ENCODE results near the gene MIF.
"Not testable (repeated sequence)": the region's sequence is repeated elsewhere in the genome, so short reads cannot be mapped to it uniquely, and the experiment has no call there.

MIF gene

DNA sequence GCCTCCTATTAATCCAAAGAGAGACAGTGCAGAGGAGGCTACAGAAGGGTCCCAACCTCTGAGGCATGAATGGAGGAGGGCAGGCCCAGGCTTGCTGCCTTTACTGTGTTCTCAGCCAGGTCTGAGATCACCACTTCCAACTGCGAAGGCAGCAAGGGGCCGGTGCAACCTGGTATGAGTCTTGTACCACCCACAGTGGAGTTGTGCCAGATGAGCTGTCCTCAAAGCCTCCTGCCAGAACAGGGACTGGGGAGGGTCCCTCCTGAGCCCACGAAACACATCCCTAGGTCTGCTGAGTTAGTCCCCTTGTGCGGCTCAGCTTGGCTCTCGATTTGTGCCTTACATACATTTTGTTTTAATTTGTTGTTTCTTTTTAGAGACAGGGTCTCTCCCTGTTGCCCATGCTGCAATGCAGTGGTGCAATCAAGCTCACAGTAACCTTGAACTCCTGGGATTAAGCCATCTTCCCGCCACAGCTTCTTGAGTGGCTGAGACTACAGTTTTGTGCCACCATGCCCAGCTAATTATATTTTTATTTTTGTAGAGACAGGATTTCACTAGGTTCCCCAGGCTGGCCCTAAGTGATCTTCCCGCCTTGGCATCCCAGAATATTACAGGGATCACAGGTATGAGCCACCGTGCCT is 9.3 kb downstream of the MIF start:
- DNase-seq: peak; percentile 50

DNA sequence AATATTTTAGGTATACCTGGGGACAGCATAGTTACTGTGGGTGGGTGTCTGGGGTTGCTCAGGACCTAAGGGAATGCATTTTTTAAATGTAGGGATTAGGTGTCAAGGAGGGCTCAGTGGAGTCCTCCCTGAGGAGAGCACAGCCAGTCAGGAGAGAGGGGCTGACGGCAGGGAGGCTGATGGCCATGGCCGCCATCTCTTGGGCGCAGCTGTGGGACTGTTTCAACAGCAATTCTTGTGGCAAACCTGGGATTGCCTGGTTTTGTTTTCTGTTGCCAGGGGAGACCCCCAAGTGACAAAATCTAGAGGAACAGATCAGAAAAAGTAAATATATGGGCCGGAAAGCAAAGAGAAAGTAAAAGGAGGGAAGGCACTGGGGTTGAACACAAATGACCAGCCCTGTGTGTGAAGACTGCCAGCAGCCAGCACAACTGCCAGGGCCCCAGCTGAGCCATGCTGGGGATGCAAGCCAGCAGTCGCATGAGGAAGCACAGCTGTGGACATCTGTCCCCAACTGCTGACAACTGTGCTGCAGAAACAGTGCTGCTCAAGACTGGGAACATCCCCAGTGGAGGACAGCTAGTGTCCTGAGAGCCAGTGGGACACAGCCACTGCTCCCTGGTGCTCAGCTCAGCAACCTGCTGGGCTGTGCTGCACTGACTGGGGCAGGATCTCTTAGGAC is 10.5 kb downstream of the MIF start:
- DNase-seq: no peak

DNA sequence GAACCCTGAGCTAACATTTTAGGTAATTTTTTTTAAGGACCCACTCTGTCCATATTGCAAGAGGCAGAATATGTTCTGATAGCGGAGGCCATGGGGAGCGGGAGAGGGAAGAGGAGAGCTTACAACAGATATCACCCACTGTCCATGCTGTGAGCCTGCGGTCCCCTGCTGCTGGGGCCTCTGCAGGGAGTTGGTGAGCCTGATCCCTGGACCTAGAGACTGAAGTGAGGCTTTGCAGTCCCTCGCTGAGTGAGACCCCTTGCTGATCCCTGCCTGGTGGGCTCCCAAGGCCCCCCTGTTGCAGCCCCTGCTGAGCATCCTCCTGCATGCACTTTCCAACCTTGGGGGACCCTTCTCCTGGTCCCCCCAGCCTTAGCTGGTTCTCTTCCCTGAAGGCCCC is 12.5 kb downstream of the MIF start:
- DNase-seq: no peak

DNA sequence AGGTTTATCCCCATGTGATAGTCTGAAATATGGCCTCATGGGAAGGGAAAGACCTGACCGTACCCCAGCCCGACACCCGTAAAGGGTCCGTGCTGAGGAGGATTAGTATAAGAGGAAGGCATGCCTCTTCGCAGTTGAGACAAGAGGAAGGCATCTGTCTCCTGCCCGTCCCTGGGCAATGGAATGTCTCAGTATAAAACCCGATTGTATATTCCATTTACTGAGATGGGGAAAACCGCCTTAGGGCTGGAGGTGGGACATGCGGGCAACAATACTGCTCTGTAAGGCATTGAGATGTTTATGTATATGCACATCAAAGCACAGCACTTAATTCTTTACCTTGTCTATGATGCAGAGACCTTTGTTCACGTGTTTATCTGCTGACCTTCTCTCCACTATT is 13.2 kb downstream of the MIF start:
- not testable (repeated sequence) for DNase-seq

DNA sequence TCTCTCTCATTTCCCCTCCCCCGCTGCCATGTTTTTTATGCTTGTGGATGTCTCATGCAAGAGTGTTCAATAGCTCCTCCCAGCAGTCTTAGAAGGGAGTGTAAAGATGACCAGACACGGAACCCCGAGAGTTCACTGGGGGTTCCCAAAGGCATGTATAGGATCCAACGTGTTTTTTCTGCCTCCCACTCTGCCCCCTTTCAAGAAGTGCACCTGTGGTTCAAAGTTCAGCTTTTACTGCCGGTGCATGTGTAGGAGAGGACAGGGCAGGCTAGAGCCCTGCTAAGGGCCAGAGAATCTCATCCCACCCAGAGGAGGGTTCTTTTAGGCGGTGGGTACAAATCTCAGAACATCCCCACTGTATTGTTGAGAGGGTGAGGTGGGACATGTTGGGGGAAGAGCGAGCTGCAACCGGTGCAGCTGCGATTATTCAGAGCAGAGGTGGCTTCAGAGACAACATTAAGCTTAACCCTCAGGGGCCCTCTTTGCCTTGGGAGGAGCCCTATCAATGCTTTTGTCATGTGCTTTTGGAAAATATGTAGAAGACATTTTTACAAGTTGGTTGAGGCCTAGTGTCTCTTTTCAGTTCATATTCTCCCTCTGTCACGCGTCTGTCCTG is 14.5 kb downstream of the MIF start:
- no peak for DNase-seq

DNA sequence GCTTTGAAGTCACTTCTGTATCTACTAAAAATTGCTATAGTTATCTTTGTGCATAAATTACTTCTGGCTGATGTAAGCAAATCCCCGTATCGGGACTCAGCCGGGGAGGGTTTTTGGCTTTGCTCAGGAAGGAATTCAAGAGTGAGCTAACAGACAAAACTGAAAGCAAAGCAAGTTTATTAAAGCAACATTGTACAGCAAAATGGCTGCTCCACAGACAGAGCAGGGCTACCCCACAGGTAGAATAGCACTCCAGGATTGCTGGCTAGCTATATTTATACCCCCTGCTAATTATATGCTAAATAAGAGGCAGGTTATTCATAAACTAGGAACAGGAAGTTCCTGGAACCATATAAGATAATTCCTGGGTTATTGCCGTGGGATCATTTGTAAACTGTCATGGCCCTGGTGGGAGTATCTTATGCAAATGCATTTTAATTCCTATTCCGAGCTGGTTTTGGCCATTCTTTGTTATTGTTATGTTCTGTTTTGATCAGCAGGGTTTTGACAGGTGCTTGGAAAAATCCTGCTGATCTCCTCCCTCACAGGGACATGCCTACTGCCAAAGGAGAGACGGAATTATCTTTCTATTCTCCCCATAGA is 15.2 kb downstream of the MIF start:
- no peak for DNase-seq

DNA sequence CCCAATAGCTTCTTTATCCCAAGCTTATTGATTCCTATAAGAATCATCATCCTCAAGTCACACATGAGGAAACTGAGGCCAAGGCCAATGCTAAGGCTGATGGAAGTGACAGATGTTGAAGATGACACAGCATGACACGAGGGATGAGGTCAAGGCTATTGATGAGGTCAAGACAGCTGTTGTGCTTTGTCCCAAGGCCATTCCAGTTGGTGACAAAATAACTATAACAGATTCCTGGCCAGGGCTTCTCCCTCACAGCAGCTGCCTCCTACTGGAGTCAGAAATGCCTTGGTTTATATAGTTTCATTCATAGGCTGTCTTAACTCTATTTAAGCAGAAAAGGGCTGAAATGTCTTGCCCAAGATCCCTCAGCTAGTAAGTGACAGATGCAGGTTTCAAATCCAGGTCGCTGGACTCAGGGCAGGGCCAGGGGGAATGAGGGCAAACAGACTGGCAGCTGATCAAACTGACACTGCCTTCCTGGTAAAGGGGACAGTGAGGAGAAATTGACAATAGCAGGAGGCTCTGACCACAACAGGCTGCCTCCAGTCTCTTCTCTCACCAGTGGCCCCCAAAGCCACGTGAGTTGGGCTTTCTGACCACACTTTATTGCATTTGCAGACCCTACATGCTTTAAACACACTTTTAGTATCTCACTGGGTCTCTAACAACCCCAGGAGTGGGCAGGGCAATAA is 16.5 kb downstream of the MIF start:
- DNase-seq: no peak

DNA sequence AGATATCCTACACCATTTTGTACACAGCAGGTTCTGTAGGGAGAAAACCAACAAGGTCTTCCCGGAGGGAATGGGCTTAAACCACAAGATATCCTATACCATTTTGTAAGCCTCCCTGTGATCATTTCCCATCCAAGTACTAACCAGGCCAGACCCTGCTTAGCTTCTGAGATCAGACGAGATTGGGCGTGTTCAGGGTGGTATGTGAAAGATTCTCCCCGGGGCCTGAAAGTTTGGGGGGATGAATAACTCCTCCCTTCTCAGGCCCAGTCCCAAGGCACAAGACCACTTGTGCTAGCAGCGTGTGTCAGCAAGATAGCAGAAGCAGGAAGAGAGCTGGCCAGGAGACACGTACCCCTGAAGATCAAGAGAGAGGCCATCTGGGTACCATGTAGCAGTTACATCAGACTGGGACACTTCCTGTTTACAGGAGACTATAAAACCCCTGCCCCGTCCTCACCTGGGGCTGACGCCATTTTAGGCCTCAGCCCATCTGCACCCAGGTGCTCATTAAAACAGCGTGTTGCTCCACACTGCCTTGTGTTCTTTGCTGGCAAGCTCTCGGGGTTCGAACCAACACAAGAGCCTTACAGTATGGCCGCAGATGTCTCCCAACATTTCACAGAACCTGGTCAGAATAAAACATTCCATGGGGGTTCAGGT is 17.3 kb downstream of the MIF start:
- DNase-seq: no peak

DNA sequence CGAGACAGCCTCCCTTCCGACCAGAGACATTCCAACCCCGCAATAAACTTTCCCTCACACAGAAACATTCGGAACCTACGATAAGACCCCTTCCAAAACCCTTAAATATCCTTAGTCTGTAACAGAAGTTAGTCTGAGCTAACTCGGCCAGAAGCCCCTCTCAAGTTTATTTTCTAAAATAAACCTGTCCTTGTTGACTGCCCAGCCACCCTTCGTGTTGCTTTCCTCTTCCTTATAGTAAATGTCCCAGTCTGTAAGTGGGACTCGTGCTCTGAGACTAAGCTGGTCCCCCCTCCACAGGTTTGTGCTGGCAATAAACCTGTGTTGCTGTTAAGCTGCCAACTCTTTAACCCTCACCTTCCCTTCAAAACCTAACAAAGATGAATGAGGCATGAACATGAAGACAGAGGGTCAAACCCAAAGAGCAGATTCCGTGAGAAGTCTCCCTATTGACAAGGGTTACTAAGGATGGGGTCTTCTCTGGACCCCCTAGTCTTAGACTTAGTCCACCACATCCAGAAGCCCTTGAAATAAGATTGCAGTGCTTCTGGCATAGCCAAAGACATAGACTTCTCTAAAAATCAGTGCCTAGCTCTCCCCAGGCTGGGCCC is 18.2 kb downstream of the MIF start:
- no peak for DNase-seq

DNA sequence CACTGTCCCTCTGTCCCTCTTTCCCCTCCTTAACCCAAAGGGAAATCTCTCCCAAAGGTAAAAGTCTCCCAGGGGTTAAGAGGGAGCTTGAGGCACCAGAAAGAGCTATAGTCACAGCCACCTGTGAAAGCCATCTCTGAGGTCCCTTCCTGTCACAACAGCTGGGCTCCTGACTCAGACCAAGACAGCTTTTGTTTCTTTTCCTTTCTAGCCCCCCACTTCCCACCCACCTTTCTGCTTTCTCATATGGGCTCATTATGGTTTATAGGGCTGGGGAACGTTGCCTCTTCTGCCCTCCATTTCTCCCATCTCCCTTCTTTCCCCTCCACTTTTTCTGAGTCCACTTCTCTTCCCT is 19.1 kb downstream of the MIF start:
- DNase-seq: no peak

DNA sequence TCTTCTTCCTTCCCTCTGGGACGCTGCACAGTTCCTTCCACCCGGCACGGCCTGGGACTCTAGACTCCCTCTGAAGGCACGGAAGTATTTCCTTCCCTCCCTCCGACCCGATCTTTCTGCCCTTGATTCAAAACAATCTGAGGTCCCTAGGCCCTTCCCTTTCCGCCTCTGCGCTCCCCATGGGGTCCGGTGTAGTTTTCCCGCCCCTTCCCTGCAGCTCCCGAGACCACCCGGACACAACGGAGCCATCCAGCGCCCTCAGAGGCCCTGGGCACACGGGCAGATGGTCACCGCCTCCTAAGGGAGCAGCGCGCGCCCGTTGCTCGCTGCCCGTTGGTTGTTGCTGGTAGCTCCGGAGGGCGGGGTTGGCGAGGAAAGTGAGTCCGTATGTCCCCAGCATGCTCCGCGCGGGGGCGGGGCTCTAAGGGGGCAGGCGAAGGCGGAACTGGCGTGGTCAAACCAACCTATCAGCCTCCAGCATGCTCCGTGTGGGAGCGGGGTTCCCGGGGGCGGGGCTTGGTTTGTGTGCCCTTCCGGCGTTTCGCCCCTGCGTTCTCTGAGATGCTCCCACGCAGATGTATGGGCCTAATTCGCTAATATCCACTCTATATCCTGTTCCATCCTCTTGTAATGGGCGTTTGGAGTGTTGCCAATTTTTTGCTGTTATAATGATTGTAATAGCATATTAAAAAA is 19.6 kb downstream of the MIF start:
- DNase-seq: peak; percentile 80

DNA sequence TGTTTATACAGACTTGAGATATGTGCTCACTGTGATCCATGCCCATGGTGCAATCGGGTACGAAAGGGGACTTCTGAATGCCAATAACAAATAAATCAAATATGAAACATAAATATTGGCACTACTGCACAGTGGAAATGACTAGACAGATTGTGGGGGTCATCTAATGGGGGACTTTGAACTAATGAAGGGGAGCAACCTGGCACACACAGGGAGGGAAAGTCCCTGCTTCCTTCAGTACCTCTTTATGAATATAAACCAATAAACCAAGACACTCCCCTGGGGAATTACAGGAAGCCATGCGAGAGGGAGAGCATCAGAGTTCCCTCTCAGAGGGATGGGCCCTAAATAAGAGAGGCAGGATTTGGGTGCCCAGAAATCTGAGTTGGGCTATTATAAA is 21.1 kb downstream of the MIF start:
- no peak for DNase-seq

DNA sequence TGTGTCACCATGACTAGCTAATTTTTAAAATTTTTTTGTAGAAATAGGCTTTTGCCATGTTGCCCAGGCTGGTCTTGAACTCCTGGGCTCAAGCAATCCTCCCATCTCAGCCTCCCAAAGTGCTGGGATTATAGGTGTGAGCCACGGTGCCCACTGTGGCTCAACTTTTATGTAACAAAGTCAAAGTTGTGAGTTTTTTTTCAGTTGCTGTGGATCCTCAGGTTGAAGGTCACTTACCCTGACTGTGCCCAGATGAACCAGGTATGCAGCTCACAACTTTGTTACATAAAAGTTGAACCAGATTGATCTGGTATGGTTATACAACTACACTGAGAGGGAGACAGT is 26.1 kb downstream of the MIF start:
- not testable (repeated sequence) for DNase-seq

DNA sequence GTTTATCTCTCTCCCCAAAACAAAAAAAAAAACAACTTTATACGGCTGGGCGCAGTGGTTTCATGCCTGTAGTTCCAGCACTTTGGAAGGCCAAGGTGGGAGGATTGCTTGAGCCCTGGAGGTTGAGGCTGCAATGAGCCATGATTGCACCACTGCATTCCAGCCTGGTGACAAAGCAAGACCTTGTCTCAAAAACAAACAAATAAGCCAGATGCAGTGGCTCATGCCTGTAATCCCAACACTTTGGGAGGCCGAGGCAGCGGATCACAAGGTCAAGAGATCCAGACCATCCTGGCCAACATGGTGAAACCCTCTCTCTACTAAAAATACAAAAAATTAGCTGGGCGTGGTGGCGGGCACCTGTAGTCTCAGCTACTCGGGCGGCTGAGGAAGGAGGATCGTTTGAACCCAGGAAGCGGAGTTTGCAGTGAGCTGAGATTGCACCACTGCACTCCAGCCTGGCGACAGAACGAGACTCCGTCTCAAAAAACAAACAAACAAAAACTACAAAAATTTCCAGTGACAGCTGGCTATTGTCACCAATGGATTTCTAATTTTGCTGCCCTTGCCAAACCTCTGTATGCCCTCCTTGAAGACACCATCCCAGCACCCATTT is 27.5 kb downstream of the MIF start:
- DNase-seq: not testable (repeated sequence)

DNA sequence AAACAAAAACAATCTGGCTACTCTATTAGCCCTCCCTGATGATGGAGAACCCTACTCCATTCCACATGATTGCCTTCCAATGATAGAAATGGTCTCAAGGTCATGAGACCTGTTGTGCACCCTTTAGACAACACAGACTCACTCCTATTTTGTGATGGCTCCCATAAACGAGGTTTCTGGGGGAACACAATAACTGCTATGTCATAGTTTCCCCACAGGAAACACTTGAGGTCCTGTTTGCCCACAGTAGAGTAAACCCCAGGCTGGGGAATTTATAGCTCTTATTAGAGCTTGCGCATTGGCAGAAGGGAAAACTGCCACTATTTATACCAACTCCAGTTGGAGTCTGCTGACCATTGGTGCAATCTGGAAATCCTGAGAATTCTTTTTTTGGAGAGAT is 28.7 kb downstream of the MIF start:
- DNase-seq: no peak

DNA sequence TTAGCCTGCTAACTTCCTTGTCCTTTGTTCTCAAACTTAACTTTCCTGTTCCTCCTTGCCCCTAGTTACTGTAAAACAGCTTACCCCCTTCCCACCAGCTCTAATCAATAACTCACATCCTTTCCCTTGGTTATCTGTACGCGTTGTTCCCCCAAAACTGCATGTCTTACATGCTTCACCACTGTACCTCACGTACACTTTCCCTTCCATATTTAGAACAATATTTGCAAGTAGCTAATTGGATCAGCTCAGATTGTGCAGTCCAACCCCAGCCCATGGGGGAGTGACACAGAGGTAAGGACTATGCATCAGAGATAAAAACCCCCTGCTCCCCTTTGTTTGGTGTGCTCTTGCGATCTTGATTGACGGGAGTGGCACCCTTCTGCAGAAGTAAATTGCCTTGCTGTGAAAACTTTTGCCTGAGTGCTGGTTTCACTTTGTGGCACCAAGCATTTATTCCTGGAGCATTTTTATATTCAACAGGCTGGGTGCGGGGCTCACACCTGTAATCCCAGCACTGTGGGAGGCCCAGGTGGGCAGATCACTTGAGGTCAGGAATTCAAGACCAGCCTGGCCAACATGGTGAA is 30.9 kb downstream of the MIF start:
- DNase-seq: no peak

DNA sequence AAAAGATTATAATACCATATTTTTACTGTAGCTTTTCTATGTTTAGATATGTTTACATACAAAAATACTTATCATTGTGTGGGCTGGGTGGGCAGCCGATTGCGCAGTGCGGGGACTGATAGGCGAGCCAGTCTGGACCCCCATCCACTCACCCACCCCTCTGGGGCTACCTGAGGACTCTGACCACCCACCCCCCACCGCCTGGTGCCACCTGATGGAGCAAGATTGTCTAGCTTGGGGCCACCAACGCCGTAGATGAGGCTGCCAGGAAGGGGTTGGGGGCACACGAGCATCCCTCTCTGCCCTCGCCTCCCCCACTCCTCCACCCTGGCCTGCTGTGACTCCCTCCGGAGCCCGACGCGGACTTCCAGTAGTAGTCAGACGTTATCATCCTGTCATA is 32.4 kb downstream of the MIF start:
- DNase-seq: no peak

DNA sequence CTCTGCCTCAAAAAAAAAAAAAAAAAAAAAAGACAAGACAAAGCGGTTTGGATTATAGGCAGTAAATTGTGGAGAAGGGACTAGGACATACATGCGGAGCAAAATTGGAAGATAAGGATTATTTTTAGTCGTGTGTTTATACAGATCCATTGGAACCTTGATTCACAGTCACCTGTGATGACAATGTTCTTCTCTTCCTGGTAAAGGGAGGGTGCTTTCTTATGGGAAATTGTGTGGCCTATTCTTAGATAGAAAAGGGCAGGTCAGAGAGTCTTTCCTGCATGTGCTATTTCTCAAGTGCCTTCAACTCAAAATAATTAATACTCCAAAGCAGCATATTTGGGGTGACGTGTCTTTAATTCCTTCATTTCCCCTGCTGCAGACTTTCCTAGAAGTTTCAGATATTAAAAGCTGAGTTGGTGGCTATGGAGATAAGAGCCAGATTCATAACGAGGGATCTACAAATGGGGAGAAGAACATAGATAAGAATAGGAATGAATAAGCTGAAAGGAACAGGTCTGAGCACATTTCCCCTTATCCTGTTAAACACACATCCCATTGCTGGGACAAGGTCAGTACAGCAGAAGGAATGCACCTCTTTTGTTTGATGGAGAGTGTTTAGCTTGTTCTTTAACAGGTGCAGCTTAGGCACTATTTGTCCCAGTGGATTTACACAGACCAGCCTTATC is 44.3 kb downstream of the MIF start:
- no peak for DNase-seq

DNA sequence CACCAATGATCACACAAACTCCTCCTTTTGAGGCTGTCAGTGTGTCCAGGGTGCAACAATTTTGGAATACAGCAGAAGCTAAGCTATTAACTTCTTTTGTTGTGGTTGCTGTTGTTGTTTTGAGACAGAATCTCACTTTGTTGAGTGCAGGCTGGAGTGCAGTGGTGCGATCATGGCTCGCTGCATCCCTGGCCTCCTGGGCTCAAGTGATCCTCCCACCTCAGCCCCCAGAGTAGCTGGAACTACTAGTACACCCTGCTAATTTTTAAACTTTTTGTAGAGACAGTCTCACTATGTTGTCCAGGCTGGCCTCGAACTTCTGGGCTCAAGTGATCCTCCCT is 44.8 kb downstream of the MIF start:
- no peak for DNase-seq

DNA sequence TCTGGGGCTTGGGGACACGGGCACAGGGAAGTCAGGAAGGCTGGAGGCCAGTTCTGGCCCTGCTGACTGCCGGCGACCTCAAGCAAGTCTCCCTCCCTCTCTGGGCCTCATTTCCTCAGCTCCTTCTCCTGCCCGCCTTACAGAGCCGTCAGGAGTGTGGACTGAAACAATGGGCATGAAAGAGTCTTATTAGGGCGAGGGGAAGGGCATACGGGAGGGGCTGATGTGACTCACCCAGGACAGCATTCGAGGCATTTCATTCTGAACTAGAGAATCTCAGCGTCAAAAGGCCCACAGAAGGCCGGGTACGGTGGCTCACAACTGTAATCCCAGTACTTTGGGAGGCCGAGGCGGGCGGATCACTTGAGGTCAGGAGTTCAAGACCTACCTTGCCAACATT is 46.0 kb downstream of the MIF start:
- DNase-seq: not testable (repeated sequence)
